Endothelial cell of umbilical vein (primary cell): ENCODE data around the gene EVC.
A peak's percentile ranks its signal among the peaks of the same experiment; 100 is the strongest.

Source experiments
- EZH2 ChIP-seq: IDR thresholded peaks from 2 replicates; pipeline ENCODE4 v1.6.1; 2012; ENCODE audit warnings: borderline replicate concordance, low read depth, mild to moderate bottlenecking, moderate library complexity, low read length, inconsistent platforms; ENCODE audit not compliant: severe bottlenecking
- GATA2 ChIP-seq: IDR thresholded peaks from 2 replicates; pipeline ENCODE4 v1.7.0; 2011; ENCODE audit warnings: low read depth, mild to moderate bottlenecking, moderate library complexity, mixed read lengths, low read length; ENCODE audit not compliant: insufficient read length, insufficient read depth
- POLR2A ChIP-seq: IDR thresholded peaks from 2 replicates; pipeline ENCODE4 v1.6.1; 2012; ENCODE audit warnings: low read depth, mild to moderate bottlenecking, control low read depth, low read length
- TF ChIP-seq, protein P1 (sequence below), 2 donors: IDR thresholded peaks; 1 replicate in 1 of 2; 2 replicates in 1 of 2; pipeline ENCODE4 v1.5.1; 2011; ENCODE audit warnings: low read length in 2 of 2, mild to moderate bottlenecking in 2 of 2, moderate library complexity in 2 of 2, control low read depth in 1 of 2, inconsistent platforms in 1 of 2, low read depth in 1 of 2; ENCODE audit not compliant: insufficient read depth in 1 of 2; ENCODE audit errors: extremely low read depth in 1 of 2
- TF ChIP-seq, protein P2 (sequence below): IDR thresholded peaks from 2 replicates; pipeline ENCODE4 v1.6.1; 2011; ENCODE audit not compliant: insufficient read depth, insufficient read length

DNA sequence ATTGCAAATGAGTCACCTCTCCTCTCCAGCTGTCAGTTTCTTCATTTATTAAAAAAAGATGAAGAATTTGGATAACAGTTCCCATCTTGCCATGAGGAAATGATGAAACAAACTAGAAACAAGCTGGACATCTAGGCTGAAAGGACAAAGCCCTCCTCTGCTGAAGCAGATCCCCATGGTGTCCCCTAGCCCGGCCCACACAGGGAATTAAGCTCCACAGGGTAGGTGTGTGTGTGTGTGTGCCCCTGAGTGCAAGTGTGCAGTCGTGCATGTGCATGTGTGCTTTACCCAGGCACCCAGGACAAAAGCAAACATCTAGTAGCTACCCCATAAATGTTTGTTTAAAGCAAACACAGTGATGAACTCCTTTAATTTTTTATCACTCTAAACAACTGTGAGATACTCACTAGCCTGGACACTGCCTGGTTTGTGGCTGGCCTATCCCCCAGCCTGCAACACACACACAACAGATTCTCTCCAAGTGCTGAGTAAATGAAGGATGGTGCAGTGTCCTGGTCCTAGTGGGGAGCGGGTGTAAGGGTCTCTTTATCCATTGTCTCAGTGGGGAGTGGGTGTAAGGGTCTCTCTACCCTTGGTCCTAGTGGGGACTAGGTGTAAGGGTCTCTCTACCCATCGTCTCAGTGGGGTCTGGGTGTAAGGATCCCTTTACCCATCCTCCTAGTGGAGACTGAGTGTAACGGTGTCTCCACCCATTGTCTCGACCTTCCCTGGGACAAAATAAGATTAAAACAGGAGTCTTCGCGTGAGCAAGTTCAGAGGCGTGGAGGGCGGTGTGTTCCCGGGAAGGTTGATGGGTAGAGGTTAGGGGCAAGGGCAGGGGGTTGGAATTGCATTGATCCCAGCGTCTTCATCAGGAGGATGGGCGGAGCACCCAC, 688 bp upstream of the EVC start:
- TF ChIP-seq POLR2A (no peak), EZH2 (no peak), GATA2 (no peak)
- TF ChIP-seq, protein P1, sequence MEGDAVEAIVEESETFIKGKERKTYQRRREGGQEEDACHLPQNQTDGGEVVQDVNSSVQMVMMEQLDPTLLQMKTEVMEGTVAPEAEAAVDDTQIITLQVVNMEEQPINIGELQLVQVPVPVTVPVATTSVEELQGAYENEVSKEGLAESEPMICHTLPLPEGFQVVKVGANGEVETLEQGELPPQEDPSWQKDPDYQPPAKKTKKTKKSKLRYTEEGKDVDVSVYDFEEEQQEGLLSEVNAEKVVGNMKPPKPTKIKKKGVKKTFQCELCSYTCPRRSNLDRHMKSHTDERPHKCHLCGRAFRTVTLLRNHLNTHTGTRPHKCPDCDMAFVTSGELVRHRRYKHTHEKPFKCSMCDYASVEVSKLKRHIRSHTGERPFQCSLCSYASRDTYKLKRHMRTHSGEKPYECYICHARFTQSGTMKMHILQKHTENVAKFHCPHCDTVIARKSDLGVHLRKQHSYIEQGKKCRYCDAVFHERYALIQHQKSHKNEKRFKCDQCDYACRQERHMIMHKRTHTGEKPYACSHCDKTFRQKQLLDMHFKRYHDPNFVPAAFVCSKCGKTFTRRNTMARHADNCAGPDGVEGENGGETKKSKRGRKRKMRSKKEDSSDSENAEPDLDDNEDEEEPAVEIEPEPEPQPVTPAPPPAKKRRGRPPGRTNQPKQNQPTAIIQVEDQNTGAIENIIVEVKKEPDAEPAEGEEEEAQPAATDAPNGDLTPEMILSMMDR (IDR thresholded peaks at IDR 0.05; ENCODE audit: extremely low read depth in 1 of 2, insufficient read depth in 1 of 2, low read depth in 1 of 2, low read length in 2 of 2), result peak in 1 of 2 donors; percentile 50
- TF ChIP-seq, protein P2, sequence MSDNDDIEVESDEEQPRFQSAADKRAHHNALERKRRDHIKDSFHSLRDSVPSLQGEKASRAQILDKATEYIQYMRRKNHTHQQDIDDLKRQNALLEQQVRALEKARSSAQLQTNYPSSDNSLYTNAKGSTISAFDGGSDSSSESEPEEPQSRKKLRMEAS, result no peak
